Activated T-helper 2 cell treated with anti-CD3 and anti-CD28 coated beads, Interferon-gamma antibody, Interleukin-2, Interleukin-4, amounts not matched to agents 10 μg/mL and 5 μg/mL and 100 μg/mL, durations not matched to agents 14 hours and 24 hours and 36 hours (primary cell): Measurements from ENCODE around the gene CDX1. TPM values are rescaled to one million over a fixed set of nuclear protein-coding genes. Genes with fewer than 3 reads are reported as not detected.

ENCODE experiments used
- DNase-seq: peaks from one replicate; pipeline ENCODE4 v3.0.0; 2021; ENCODE audit warnings: low spot score
- H3K27ac Mint-ChIP-seq: one replicate; pipeline ENCODE4 v1.8.0; 2021; ENCODE audit warnings: mixed read lengths
- H3K27me3 Mint-ChIP-seq: one replicate; pipeline ENCODE4 v1.8.0; 2021; ENCODE audit warnings: low read depth, mixed read lengths
- H3K36me3 Mint-ChIP-seq: one replicate; pipeline ENCODE4 v1.8.0; 2021; ENCODE audit warnings: low read depth, mixed read lengths
- H3K4me1 Mint-ChIP-seq: one replicate; pipeline ENCODE4 v1.8.0; 2021; ENCODE audit warnings: low read depth, mixed read lengths
- H3K4me3 Mint-ChIP-seq: one replicate; pipeline ENCODE4 v1.8.0; 2021; ENCODE audit warnings: low read depth, mild to moderate bottlenecking, moderate library complexity, mixed read lengths
- H3K9me3 Mint-ChIP-seq: one replicate; pipeline ENCODE4 v1.8.0; 2021; ENCODE audit warnings: mixed read lengths
- intact Hi-C: fragments of 100-400 bp; cut with micrococcal nuclease; formaldehyde crosslinking; loops from one replicate; pipeline ENCODE4 v1.15.1; 2023
- total RNA-seq: library from RNA; stranded (reverse); gene quantifications from 2 replicates; pipeline ENCODE4 v1.2.3, GENCODE V29; 2022

CDX1 gene
- total RNA-seq, 1 donor from 2014 or later, result not detected

DNA sequence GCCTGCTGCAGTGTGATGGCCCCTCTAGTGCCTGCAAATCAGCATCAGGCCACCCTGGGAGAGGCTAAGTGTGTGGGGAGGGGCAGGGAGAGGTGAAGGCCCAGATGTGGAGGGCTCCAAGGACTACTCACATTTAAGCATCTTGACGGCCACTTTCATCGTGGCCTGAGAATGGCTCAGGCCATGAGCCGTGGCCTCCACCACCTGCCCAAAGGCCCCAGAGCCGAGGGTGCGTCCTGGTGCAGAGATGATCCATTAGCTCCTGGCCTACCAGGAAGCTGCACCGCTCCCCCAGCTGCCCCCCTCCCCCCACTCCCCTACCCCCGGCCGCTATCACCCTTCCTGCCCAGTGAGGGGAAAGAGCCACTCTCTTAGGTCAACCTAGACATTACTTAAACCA lies 42.0 kb upstream of the CDX1 start:
- Mint-ChIP-seq H3K27ac (no peak overlapping the region), H3K4me3 (no peak overlapping the region), H3K27me3 (no peaks in the 10 kb centered on the region), H3K4me1 (peaks cover 1% of the 10 kb centered on the region), H3K36me3 (no peaks in the 10 kb centered on the region), H3K9me3 (no peaks in the 10 kb centered on the region)
- DNase-seq, result no peak
- intact Hi-C loops, result no loop called here

DNA sequence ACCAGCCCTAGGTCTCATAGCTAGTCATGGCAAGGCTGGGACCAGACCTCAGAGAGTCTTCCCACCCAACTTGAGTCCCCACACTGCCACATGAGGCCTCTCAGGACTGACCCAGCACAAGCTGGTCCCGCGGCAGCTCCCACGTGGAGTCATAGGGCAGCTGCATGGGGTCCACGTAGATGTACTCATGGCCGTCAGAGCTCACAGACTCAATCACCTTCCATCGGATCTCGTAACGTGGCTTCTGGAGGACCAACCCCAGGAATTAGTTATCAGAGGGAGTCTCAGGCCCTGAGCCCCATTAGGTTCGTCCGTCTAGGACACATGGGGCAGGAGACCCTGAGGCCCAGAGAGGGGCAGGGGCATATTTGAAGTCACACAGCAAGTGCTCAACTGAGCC lies 41.2 kb upstream of the CDX1 start:
- H3K9me3 Mint-ChIP-seq, result no peaks in the 10 kb centered on the region
- H3K4me3 Mint-ChIP-seq, result no peak overlapping the region
- H3K4me1 Mint-ChIP-seq, result peaks cover 1% of the 10 kb centered on the region
- no peaks in the 10 kb centered on the region for H3K36me3 Mint-ChIP-seq
- intact Hi-C loops, result no loop called here
- H3K27ac Mint-ChIP-seq, result no peak overlapping the region
- DNase-seq, result no peak
- H3K27me3 Mint-ChIP-seq, result no peaks in the 10 kb centered on the region

DNA sequence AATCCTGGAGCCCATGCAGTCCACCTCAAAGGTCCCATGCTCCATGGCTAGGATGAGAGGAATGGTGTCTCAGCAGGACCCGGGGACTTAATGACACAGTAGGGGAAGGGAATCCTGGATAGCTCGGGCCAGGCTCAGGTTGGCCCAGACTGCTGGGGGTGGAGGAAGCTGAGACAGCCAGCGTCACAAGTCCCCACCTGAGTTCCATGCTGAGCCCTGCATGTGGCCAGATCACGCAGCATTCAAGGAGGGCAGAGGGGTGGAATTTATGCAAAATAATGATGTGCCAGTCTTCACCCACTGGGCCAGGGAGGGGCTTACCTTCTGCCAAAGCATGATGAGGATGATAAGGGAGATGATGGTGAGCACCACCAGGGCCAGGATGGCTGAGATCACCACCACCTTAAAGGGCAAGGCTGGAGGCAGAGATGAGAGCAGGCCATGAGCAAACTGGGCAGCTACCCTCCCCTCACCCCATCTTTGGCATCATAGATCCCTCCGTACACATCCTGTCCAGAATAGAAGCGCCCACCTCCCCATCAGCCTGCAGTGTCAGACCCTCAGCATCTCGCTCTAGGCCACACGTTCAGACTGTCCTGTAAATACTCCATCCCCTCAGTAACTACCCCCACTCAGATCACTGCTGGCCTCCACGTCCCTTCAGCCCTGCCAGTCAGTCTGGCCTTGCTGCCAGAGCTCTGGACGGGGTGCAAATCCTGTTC lies 40.2 kb upstream of the CDX1 start:
- no peak for DNase-seq
- H3K27ac Mint-ChIP-seq, result no peak overlapping the region
- peaks cover 1% of the 10 kb centered on the region for H3K4me1 Mint-ChIP-seq
- no peak overlapping the region for H3K4me3 Mint-ChIP-seq
- intact Hi-C loops, result no loop called here
- no peaks in the 10 kb centered on the region for H3K9me3 Mint-ChIP-seq
- no peaks in the 10 kb centered on the region for H3K27me3 Mint-ChIP-seq
- H3K36me3 Mint-ChIP-seq, result no peaks in the 10 kb centered on the region

DNA sequence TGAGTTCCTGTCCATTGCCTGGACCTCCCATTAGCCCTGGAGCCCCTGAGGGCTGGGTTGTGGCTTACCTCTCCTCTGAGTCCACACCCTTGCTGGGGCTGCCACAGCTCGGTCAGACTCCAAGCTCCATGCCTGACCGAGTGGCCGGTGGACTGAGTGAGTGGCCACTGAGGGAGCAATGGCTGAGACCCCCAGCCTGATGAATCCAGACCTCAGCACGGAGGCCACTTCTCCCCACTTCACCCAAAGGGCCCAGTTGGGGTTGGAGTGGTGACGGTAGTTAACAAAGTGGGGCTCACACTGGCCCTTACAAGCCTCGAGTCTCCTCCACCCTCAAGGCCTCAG lies 39.7 kb upstream of the CDX1 start:
- Mint-ChIP-seq H3K9me3 (no peaks in the 10 kb centered on the region), H3K4me1 (peaks cover 1% of the 10 kb centered on the region), H3K27me3 (no peaks in the 10 kb centered on the region), H3K27ac (no peak overlapping the region), H3K4me3 (no peak overlapping the region), H3K36me3 (no peaks in the 10 kb centered on the region)
- DNase-seq, result no peak
- intact Hi-C loops, result no loop called here

DNA sequence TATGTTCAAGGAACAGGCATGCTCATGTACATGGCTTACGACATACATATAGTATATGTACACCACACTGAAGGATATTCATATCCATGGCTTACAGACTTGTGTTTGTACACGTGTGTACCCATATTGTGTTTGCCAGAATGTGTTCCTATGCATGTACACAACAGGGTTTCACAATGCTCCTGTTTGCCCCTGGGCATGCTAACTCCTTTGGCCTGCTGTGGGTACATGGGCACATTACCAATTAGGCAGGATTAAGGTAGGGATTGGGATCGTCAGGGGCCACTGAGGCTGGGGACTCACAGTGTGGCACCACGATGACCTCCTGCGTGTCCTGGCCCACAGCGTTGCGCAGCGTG lies 37.1 kb upstream of the CDX1 start:
- H3K4me1 Mint-ChIP-seq, result no peaks in the 10 kb centered on the region

DNA sequence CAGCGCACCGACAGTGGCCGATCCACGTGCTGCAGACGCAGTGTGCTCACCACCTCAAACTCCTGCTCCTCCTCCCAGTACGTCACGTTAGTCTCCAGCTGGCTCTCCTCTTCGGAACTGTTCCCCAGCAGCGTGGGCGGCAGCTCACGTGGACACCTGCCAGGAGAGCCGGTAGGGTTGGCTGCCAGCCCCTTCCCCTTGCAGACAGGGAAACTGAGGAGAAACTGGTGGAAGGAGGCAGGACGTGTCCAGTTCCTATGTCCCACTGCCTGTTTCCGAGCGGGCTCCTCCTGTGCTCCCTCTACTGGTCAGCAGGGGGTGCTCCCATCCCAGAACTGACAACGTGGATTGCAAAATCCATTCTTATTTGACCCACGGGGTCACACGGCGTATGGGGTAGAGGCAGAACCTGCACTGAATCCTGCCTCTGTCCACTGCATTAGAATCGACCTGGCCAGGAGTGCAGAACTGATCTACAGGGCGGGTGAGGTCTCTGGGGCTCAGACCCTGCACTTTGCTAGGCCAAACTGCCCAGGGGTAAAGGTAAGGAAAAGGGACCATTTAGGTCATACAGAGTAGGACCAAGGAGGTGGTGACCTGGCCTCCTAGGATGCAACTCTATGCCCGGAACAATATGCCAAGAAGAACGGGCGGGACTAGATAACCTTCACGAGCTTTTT lies 36.6 kb upstream of the CDX1 start:
- intact Hi-C loops, result loop anchor here (1.0 kb wide), 1 partner anchor 88 kb away; no protein-coding TSS in a partner anchor
- H3K4me1 Mint-ChIP-seq, result no peaks in the 10 kb centered on the region
- no peaks in the 10 kb centered on the region for H3K27me3 Mint-ChIP-seq
- DNase-seq, result peak; percentile 28
- H3K27ac Mint-ChIP-seq, result no peak overlapping the region
- no peaks in the 10 kb centered on the region for H3K36me3 Mint-ChIP-seq
- no peak overlapping the region for H3K4me3 Mint-ChIP-seq
- no peaks in the 10 kb centered on the region for H3K9me3 Mint-ChIP-seq

More for the DNA sequence above, 37.1 kb upstream of the CDX1 start:
- no peak overlapping the region for H3K27ac Mint-ChIP-seq
- no peak for DNase-seq
- no peaks in the 10 kb centered on the region for H3K9me3 Mint-ChIP-seq
- no peak overlapping the region for H3K4me3 Mint-ChIP-seq
- no peaks in the 10 kb centered on the region for H3K36me3 Mint-ChIP-seq
- intact Hi-C loops, result no loop called here
- H3K27me3 Mint-ChIP-seq, result no peaks in the 10 kb centered on the region

DNA sequence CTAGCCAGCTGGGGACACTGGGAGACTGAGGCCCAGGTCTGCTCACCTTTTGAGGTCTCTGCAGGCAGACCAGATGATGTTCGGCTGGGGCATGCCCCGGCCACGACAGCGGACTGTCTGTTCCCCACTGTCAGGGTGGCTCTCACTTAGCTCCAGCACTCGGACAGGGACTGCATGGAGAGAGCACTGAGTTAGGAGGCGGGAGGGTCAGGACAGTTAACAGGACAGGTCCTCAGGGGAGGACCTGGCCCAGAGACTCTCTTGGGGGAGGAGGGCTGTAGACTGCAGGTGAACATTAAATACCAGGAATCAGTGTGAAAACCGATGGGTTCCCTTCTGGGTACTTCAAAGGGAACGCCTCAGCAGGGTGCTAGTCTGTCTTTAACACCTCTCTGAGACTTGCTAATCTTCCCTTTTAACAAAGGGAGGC lies 36.1 kb upstream of the CDX1 start:
- Mint-ChIP-seq H3K36me3 (no peaks in the 10 kb centered on the region), H3K27ac (no peak overlapping the region), H3K9me3 (no peaks in the 10 kb centered on the region), H3K4me3 (no peak overlapping the region), H3K4me1 (no peaks in the 10 kb centered on the region), H3K27me3 (no peaks in the 10 kb centered on the region)
- intact Hi-C loops, result loop anchor here (1.0 kb wide), 1 partner anchor 88 kb away; no protein-coding TSS in a partner anchor
- no peak for DNase-seq

DNA sequence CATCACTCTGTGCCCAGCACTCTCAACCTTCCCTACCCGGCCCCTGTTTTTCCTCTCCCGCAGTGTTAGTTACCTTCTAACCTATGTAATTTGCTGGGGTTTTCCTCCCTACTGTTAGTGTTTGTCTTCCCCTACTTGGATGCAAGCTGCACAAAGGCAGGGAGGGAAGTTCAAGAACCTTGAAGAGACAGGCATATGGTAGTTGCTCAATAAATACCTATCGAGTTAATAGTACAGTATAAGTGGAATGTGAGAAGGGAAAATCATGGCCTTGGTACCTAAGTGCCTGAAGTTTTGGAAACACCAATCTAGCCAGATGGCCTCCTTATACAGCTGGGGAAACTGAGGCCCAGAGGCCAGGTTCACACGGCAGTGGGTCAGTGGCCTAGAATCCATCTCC lies 35.1 kb upstream of the CDX1 start:
- Mint-ChIP-seq H3K4me1 (no peaks in the 10 kb centered on the region), H3K4me3 (no peak overlapping the region), H3K27ac (no peak overlapping the region), H3K27me3 (no peaks in the 10 kb centered on the region), H3K36me3 (no peaks in the 10 kb centered on the region), H3K9me3 (no peaks in the 10 kb centered on the region)
- intact Hi-C loops, result no loop called here
- no peak for DNase-seq

DNA sequence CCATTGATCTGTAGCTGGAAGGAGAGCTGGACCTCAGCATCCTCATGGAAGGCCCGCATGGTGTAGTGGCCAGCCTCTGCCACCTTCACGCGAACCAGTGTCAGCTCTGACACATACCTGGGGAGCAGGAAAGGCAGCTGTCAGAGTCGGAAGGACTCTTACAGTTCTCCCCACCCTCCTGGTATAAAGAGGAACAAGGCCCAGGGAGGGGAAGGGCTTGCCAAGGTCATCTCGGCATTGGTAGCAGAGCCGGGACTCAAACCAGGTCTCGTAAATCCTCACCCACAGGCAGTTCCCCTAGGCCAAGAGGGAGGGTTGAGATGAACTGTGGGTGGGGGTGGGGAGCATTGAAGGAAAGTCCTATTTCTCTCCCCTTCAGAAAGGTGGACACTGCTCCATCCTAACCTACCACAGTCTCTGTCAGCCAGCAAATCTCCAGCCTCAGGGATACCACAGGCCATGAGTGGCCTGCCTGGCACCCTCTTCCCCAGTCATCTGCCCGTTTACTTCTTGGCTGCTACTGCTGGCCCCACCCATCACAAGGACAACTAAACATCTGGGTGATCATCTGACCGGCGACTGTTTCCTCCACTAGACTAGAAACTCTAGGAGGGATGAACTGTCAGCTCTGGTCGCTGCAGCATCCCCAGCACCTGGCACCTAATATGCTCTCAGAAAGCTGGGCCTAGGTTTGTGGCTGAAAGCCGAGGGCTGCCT lies 34.4 kb upstream of the CDX1 start:
- Mint-ChIP-seq H3K9me3 (no peaks in the 10 kb centered on the region), H3K4me3 (no peak overlapping the region), H3K36me3 (no peaks in the 10 kb centered on the region), H3K27ac (no peak overlapping the region), H3K4me1 (no peaks in the 10 kb centered on the region), H3K27me3 (no peaks in the 10 kb centered on the region)
- intact Hi-C loops, result no loop called here
- no peak for DNase-seq

DNA sequence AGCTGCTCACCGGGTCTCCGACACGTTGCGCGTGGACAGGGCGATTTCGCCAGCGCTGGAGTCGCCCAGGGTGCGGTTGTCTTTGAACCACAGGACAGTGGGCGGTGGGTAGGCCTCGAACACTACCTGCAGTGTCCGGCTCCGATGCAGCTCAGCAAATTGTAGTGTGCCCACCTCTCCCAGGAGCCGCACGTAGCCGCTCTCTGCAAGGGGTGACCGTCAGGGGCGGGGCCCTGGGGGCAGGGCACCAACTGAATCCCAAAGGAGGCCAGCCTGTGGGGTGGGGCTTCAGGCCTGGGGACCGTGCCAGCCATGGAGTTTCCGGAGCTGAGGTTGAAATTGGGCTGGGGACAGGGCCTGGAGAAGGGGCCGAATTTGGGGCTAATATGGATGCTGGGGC lies 33.8 kb upstream of the CDX1 start:
- no peak for DNase-seq
- no peak overlapping the region for H3K4me3 Mint-ChIP-seq
- H3K9me3 Mint-ChIP-seq, result no peaks in the 10 kb centered on the region
- intact Hi-C loops, result no loop called here
- no peak overlapping the region for H3K27ac Mint-ChIP-seq
- no peaks in the 10 kb centered on the region for H3K36me3 Mint-ChIP-seq
- H3K4me1 Mint-ChIP-seq, result no peaks in the 10 kb centered on the region
- H3K27me3 Mint-ChIP-seq, result no peaks in the 10 kb centered on the region

DNA sequence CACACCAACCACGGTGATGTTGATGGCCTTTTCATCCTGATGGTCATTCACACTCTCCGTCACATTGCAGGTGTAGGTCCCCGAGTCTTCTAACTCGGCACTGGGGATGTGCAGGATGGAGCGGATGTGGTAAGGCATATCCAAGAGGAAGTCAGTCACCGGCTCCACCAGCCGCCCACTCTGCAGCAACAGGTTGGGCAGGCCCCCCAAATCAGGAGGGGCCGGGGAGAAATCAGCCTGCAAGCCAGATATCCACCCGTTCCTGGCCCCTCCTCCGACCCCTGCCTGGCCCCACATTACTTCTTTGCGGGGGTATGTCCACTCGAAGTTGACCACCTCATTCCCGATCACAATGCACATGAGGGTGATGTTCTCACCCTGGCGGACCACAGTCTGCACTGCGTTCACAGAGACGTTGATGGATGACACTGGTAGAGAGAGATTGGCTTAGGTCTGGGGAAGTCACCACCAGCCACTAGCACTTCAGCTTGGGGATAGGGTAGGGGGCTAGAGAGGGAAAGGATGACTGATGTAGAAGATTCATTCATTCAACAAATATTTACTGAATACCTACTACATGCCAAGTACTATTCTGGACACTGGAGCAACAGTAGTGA lies 32.9 kb upstream of the CDX1 start:
- intact Hi-C loops, result no loop called here
- Mint-ChIP-seq H3K4me3 (no peak overlapping the region), H3K27ac (no peak overlapping the region), H3K4me1 (no peaks in the 10 kb centered on the region), H3K36me3 (no peaks in the 10 kb centered on the region), H3K27me3 (no peaks in the 10 kb centered on the region), H3K9me3 (no peaks in the 10 kb centered on the region)
- DNase-seq, result no peak

DNA sequence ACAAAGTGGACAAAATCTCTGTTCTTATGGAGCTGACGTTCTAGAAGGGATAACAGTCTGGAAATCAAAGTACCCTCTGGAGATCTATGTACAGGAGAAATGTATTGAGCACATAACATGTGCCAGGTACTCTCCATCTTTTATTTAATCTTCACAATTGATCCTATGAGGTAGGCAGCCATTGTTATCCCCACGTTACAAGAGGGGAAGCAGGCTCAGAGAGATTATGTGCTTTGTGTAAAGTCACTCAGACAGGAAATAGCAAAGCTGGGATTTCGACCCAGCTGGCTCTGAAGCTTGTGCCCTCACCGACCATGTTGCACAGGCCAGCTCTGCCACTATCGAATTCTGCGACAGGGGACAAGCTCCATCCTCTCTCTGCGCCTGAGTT lies 32.4 kb upstream of the CDX1 start:
- Mint-ChIP-seq H3K27me3 (no peaks in the 10 kb centered on the region), H3K27ac (no peak overlapping the region), H3K4me3 (no peak overlapping the region), H3K36me3 (no peaks in the 10 kb centered on the region), H3K9me3 (no peaks in the 10 kb centered on the region), H3K4me1 (no peaks in the 10 kb centered on the region)
- intact Hi-C loops, result no loop called here
- DNase-seq, result no peak
